Upper lobe of left lung (tissue), 4 donors: Measurements from ENCODE around the gene CCDC92.
A peak's percentile ranks its signal among the peaks of the same experiment; 100 is the strongest.

Experiments
- EP300 ChIP-seq, 4 donors: sonication (generic); formaldehyde crosslinking; IDR thresholded peaks; one replicate each; pipeline ENCODE4 v1.5.1; 2017; ENCODE audit warnings: antibody characterized with exemption in 4 of 4, control low read depth in 2 of 4
- TF ChIP-seq, protein P1 (sequence below), 6 experiments: fragments of 450-650 bp in 4 of 6; fragments of 200-600 bp in 2 of 6; sonication (generic) in 2 of 6; IDR thresholded peaks; one replicate each; pipeline ENCODE4 v1.5.1; 2016 to 2019; ENCODE audit warnings: antibody characterized with exemption in 6 of 6

DNA sequence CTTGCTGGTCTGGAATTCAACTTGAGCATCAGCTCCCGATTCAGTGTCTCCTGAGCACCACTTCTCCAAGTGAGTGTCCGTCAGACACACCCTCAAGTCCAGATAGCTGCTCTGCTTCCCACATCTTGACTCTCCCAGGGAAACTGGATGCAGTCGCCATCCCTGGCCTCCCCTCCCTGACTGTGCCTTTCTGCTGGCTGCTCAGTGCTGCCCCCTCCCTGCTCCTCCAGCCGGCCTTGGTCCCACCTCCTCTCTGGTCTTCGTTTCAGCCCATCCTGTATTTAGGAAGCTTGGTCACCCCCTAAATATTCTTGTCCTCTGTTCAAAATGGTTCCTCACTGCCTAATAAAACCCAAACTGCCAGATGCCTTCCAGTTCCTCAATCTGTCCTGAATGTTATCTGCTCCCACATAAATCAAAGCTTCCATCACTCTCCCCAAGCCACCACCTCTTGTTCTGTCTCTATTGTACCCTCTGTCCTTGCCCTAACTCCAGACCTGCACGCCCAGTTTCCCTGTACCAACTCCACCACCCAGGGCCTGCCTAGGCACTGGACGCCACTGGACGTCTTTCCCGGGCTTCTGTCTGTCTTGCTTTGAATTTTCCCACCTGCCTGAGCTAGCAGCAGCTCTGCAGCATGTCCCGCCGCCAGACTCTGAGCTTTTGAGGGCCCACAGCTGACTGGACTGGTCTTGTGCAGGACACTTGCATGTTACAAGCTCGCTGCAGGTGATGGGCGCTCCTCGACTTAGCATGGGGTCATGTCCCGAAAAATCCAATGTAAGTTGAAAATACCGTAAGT, 33.8 kb downstream of the CCDC92 start:
- TF ChIP-seq, protein P1, sequence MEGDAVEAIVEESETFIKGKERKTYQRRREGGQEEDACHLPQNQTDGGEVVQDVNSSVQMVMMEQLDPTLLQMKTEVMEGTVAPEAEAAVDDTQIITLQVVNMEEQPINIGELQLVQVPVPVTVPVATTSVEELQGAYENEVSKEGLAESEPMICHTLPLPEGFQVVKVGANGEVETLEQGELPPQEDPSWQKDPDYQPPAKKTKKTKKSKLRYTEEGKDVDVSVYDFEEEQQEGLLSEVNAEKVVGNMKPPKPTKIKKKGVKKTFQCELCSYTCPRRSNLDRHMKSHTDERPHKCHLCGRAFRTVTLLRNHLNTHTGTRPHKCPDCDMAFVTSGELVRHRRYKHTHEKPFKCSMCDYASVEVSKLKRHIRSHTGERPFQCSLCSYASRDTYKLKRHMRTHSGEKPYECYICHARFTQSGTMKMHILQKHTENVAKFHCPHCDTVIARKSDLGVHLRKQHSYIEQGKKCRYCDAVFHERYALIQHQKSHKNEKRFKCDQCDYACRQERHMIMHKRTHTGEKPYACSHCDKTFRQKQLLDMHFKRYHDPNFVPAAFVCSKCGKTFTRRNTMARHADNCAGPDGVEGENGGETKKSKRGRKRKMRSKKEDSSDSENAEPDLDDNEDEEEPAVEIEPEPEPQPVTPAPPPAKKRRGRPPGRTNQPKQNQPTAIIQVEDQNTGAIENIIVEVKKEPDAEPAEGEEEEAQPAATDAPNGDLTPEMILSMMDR (IDR thresholded peaks at IDR 0.05), result peak in 2 of 6 experiments; percentile 12 to 13
- no peak for TF ChIP-seq EP300 (IDR thresholded peaks at IDR 0.05)
